HepG2 (cell line): ENCODE measurements around the gene SOWAHB. TPM values are rescaled to one million over a fixed set of nuclear protein-coding genes. Genes with fewer than 3 reads are reported as not detected.

Experiments used
- BHLHE40 ChIP-seq: IDR thresholded peaks from 2 replicates; pipeline ENCODE4 v1.6.1; 2011; ENCODE audit warnings: low read length, improper control_type of control experiment
- ELF1 ChIP-seq: sonication (generic); formaldehyde crosslinking; IDR thresholded peaks from 2 replicates; pipeline ENCODE4 v1.4.0; 2020; ENCODE audit warnings: missing genetic modification reagents
- GRHL1 ChIP-seq: sonication (generic); formaldehyde crosslinking; conservative IDR thresholded peaks from 2 replicates; pipeline ENCODE4 v1.8.0; 2022; ENCODE audit warnings: missing genetic modification reagents
- NCOR1 ChIP-seq: fragments of 200-600 bp; sonication (generic); IDR thresholded peaks from 2 replicates; pipeline ENCODE4 v1.7.0; 2017; ENCODE audit warnings: antibody characterized with exemption, low read length, borderline replicate concordance
- NFKB2 ChIP-seq: sonication (generic); formaldehyde crosslinking; IDR thresholded peaks from 2 replicates; pipeline ENCODE4 v1.4.0; 2020; ENCODE audit warnings: missing genetic modification reagents, borderline replicate concordance
- NR2F6 ChIP-seq, 2 experiments: IDR thresholded peaks; 2 replicates each; pipeline ENCODE4 v1.6.1; 2016; ENCODE audit warnings: antibody characterized with exemption in 1 of 2, mild to moderate bottlenecking in 1 of 2
- PRMT3 ChIP-seq: sonication (generic); formaldehyde crosslinking; IDR thresholded peaks from 2 replicates; pipeline ENCODE4 v1.8.1; 2022; ENCODE audit warnings: low read depth, mild to moderate bottlenecking, moderate library complexity, missing genetic modification reagents, borderline replicate concordance
- REPIN1 ChIP-seq: sonication (generic); formaldehyde crosslinking; IDR thresholded peaks from 2 replicates; pipeline ENCODE4 v1.8.0; 2022; ENCODE audit warnings: missing genetic modification reagents, low read depth, mild to moderate bottlenecking, borderline replicate concordance
- RFX1 ChIP-seq: fragments of 450-650 bp; IDR thresholded peaks from 2 replicates; pipeline ENCODE4 v1.6.1; 2017
- RXRB ChIP-seq: IDR thresholded peaks from 2 replicates; pipeline ENCODE4 v1.6.1; 2016; ENCODE audit warnings: borderline replicate concordance, missing genetic modification reagents, missing compliant biosample characterization
- SIN3B ChIP-seq: fragments of 150-350 bp; IDR thresholded peaks from 2 replicates; pipeline ENCODE4 v1.6.1; 2014; ENCODE audit warnings: low read length
- SKI ChIP-seq: fragments of 450-650 bp; IDR thresholded peaks from one replicate; pipeline ENCODE4 v1.6.1; 2018; ENCODE audit warnings: mild to moderate bottlenecking; ENCODE audit not compliant: partially characterized antibody
- SMC3 ChIP-seq: IDR thresholded peaks from 2 replicates; pipeline ENCODE4 v1.6.1; 2011; ENCODE audit warnings: low read length, improper control_type of control experiment
- SMYD3 ChIP-seq: sonication (generic); formaldehyde crosslinking; IDR thresholded peaks from 2 replicates; pipeline ENCODE4 v1.8.1; 2023; ENCODE audit warnings: mild to moderate bottlenecking, missing genetic modification reagents
- TCF7 ChIP-seq: sonication (generic); IDR thresholded peaks from 2 replicates; pipeline ENCODE4 v1.6.1; 2016; ENCODE audit warnings: antibody characterized with exemption, low read depth
- ZFY ChIP-seq: sonication (generic); formaldehyde crosslinking; IDR thresholded peaks from 2 replicates; pipeline ENCODE4 v1.4.0; 2020; ENCODE audit warnings: missing genetic modification reagents
- ZMYM4 ChIP-seq: sonication (generic); formaldehyde crosslinking; IDR thresholded peaks from 2 replicates; pipeline ENCODE4 v1.8.1; 2023; ENCODE audit warnings: mild to moderate bottlenecking, missing genetic modification reagents
- ZNF10 ChIP-seq: sonication (generic); formaldehyde crosslinking; IDR thresholded peaks from 2 replicates; pipeline ENCODE4 v1.4.0; 2020; ENCODE audit warnings: mild to moderate bottlenecking, low read depth, missing genetic modification reagents, borderline replicate concordance
- ZNF605 ChIP-seq: sonication (generic); formaldehyde crosslinking; IDR thresholded peaks from 2 replicates; pipeline ENCODE4 v1.8.0; 2022; ENCODE audit warnings: mild to moderate bottlenecking, missing genetic modification reagents
- ZNF710 ChIP-seq: sonication (generic); formaldehyde crosslinking; IDR thresholded peaks from 2 replicates; pipeline ENCODE4 v1.5.0; 2020; ENCODE audit warnings: mild to moderate bottlenecking, missing genetic modification reagents, borderline replicate concordance
- polyA plus RNA-seq, 8 experiments: library from polyadenylated mRNA; depleted of rRNA in 3 of 8; stranded (reverse) in 7 of 8; unstranded in 1 of 8; fragments of >200 nt; fragmentation: Illumina TruSeq in 4 of 8; extraction: Trizol in 4 of 8; gene quantifications; 2 replicates each; pipeline versions ENCODE4 v1.2.1 to v1.2.3, GENCODE V29; 2011 to 2016; ENCODE audit warnings: low read depth in 4 of 8, missing spikeins in 1 of 8, mixed read lengths in 1 of 8; ENCODE audit not compliant: insufficient read depth in 1 of 8
- total RNA-seq, 5 experiments: library from RNA; depleted of rRNA; stranded (reverse); fragments of >200 nt; fragmentation: Illumina TruSeq; extraction: Trizol; gene quantifications; 2 replicates each; pipeline ENCODE4 v1.2.3, GENCODE V29; 2016; ENCODE audit warnings: low read depth in 1 of 5
- TF ChIP-seq, protein P1 (sequence below): sonication (generic); formaldehyde crosslinking; IDR thresholded peaks from 2 replicates; pipeline ENCODE4 v1.4.0; 2020; ENCODE audit warnings: missing genetic modification reagents
- TF ChIP-seq, protein P2 (sequence below): sonication (generic); formaldehyde crosslinking; IDR thresholded peaks from 2 replicates; pipeline ENCODE4 v1.8.0; 2022; ENCODE audit warnings: missing genetic modification reagents, mild to moderate bottlenecking, moderate library complexity, borderline replicate concordance

The SOWAHB gene
- total and polyA plus RNA-seq, 2 of the 13 experiments (the other 11 are each of a cell fraction or from before 2014, with no cell fraction given) = 0.12 to 0.51 TPM

DNA sequence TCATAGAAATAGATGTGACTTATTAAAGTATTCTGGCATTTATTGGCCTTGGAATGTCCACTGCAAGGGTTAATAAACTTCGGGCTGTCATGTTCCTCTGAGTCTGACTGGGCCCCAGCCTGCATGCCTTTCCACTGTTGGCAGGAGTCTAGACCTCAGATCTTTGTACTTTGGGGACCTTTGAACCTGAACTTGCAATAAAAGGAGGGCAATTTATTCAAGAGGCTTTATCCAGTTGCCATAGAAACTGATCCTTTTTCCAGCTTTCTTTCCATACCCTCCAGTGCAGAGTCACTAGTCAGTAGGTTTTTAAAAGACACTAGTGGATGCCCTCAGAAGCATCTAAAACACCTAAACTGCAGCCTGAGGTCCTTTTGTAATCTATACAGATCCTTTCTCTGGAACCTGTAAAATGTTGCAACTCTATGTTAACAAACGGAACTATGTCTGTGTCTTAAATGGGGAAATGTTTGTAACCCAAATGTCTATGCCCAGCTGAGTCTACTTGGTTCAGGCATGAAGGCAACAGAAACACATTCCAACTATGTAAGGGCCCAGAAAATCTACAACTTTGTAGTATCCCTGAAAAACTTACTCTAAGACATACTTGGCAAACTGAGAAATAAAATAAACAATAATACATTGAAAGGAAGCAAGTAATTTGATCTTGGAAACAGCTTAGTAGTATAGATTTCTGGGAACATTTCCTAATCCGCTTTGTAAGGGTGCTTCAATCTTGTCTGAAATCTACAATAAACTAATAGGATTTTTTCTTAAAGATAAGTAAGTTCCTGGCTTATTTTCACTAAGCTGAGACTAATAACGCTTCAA is 41.5 kb downstream of the SOWAHB start (continued):
- TF ChIP-seq SMC3 (peak; percentile 6; the same call in 1 of the 2 replicates), NCOR1 (peak; percentile 97), SIN3B (no peak), ZFY (CRISPR knock-in tag) (peak; percentile 29; the same call in 1 of the 2 replicates), ELF1 (no peak), REPIN1 (0 out of 2 replicates have a peak, but pooled peaks have one; percentile 42), RFX1 (peak; percentile 67), NR2F6 (IDR thresholded peaks at IDR 0.05) (peak; percentile 59; the same call in 1 of the 2 replicates), NR2F6 (CRISPR knock-in tag; IDR thresholded peaks at IDR 0.05) (peak; percentile 29; the same call in 1 of the 2 replicates), RXRB (peak; percentile 81), ZMYM4 (CRISPR knock-in tag) (peak; percentile 61), NFKB2 (CRISPR knock-in tag) (no peak), GRHL1 (CRISPR knock-in tag) (no peak), PRMT3 (CRISPR knock-in tag) (no peak), TCF7 (peak; percentile 58), ZNF10 (CRISPR knock-in tag) (no peak), ZNF605 (CRISPR knock-in tag) (no peak), SKI (peak; percentile 99), BHLHE40 (0 out of 2 replicates have a peak, but pooled peaks have one; percentile 21), SMYD3 (0 out of 2 replicates have a peak, but pooled peaks have one; percentile 39), ZNF710 (CRISPR knock-in tag) (no peak)
- TF ChIP-seq, protein P1, sequence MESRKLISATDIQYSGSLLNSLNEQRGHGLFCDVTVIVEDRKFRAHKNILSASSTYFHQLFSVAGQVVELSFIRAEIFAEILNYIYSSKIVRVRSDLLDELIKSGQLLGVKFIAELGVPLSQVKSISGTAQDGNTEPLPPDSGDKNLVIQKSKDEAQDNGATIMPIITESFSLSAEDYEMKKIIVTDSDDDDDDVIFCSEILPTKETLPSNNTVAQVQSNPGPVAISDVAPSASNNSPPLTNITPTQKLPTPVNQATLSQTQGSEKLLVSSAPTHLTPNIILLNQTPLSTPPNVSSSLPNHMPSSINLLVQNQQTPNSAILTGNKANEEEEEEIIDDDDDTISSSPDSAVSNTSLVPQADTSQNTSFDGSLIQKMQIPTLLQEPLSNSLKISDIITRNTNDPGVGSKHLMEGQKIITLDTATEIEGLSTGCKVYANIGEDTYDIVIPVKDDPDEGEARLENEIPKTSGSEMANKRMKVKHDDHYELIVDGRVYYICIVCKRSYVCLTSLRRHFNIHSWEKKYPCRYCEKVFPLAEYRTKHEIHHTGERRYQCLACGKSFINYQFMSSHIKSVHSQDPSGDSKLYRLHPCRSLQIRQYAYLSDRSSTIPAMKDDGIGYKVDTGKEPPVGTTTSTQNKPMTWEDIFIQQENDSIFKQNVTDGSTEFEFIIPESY = no peak
- TF ChIP-seq, protein P2, sequence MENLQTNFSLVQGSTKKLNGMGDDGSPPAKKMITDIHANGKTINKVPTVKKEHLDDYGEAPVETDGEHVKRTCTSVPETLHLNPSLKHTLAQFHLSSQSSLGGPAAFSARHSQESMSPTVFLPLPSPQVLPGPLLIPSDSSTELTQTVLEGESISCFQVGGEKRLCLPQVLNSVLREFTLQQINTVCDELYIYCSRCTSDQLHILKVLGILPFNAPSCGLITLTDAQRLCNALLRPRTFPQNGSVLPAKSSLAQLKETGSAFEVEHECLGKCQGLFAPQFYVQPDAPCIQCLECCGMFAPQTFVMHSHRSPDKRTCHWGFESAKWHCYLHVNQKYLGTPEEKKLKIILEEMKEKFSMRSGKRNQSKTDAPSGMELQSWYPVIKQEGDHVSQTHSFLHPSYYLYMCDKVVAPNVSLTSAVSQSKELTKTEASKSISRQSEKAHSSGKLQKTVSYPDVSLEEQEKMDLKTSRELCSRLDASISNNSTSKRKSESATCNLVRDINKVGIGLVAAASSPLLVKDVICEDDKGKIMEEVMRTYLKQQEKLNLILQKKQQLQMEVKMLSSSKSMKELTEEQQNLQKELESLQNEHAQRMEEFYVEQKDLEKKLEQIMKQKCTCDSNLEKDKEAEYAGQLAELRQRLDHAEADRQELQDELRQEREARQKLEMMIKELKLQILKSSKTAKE (CRISPR knock-in tag) = peak; percentile 86
